Amniotic epithelial cell (primary cell): Measurements from ENCODE around the gene ABLIM2.

Experiments used
- DNase-seq: peaks from one replicate; pipeline ENCODE4 v3.0.0-alpha.2; 2010; ENCODE audit warnings: low read depth

Gene ABLIM2

DNA sequence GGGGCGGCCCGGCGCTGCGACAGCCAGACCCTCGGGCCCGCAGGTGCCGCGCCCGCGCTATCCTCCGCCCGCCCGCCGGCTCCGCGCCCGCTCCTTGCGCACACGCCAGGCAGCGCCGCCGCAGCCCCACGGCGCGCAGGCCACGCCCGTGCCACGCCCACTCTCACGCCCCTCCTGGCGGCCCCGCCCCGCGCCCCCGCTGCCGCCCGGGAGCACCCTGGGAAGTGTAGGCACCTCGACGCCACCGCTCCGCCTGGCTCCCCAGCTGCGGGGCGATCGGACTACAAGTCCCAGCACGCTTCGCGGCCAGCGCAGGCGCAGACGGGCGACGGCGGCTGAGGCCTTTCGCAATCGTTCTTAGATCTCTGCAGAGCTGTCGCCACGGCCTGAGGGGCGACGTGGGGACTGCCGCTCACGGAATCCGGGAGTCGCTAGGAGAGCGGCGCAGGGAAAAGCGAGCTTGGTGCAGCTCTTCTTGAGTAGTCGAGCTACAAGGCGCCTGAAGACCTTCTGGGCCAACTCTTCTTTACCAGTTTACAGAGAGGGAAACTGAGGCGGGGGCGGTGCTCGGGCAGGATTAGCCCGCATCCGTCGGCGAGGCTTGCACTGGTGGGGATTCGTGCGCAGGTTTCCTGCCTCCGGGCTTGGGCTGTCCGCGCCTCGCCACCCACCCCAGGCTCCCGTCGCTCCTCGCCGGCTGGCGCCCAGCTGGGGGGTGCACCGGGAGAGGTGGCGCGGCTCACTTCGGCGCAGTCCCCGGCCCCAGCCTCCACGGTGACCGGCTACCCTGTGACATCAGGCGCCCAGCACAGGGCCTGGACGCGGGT, at the start of gene ABLIM2:
Gene ABLIM2 (minus strand): TSS at position 104 of the 827 bp plus-strand sequence. CDS start 124 bp downstream, outside the sequence.
- peak; percentile 95 for DNase-seq

DNA sequence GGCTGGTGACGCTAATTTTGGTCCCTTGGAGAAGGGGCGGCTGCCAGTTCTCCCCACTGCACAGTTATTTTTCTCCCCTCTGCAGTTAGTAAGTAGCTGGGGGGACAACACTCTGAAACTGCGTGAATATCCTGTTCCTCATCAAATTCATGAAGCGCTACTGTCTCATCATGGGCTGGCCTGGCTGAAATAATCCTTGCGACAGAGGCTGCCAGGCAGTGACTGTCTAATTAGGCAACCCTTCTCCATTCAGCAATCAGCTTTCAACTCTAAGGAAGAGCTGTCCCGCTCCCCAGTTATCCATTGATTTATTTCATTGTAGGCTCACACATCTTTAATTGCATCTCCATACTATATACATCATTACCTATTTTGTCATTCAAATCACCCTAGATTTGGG, 48.7 kb upstream of the ABLIM2 start:
- DNase-seq: peak; percentile 53

DNA sequence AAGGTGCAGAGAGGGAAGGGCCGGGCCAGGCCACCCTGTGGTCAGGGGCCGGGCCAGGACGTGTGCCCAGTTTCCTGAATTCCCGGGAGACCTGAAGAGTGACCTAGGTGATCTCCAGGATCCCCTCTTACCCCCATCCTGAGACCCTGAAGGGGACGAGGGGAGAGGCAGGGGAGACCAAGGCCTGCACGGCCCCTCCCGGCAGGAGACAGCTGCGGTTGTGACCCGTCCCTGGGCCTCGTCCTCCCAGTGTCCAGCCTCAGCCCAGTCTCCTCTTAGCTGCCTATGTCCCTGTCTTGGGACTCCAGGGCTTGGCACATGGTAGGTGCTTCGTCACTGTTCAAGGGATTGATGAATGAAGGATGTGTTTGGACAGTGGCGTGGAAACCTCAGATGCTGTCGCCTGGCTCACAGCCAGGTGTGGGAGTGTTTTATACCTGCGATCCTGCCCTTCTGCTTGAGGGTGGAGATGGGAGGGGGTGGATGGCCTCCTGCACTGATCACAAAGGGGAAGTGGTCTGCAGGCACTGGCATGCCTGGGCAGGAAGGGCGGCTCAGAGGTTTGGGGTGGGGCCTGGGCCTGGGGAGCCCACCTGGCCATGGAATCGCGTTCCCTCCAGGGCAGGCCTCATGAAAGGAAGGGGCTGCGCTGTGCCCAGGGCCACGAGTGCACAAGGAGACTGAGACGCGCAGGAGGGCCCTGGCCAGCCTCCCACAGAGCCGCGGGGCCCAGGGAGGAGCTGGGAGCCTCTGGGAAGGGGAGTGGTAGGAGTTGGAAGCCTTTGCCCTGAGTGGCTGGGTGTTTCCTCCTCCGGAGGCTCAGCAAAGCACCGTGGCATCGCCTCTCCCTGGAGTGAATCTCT, 47.4 kb upstream of the ABLIM2 start:
- DNase-seq: peak; percentile 52

DNA sequence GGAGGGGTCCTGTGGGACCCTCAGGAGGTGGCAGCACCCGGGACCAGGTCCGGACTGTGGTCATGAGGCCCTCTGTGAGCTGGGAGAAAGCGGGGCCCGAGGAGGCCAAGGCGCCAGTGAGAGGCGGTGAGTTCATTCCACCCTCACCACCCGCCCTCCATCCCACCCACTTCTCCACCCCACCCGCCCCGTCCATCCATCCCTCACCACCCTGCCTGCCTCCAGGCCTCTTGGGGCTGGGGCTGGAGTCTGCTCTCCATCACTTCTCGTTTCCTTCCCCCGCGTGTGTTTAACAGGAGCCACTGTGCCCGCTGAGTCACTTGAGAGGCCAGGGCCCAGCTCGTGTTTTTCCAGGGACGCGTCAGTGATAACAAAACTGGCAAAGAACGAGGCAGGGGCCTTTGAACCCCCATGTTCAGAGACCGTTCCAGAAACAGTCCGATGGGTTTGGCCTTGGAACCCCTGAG, 46.7 kb upstream of the ABLIM2 start:
- peak; percentile 89 for DNase-seq

DNA sequence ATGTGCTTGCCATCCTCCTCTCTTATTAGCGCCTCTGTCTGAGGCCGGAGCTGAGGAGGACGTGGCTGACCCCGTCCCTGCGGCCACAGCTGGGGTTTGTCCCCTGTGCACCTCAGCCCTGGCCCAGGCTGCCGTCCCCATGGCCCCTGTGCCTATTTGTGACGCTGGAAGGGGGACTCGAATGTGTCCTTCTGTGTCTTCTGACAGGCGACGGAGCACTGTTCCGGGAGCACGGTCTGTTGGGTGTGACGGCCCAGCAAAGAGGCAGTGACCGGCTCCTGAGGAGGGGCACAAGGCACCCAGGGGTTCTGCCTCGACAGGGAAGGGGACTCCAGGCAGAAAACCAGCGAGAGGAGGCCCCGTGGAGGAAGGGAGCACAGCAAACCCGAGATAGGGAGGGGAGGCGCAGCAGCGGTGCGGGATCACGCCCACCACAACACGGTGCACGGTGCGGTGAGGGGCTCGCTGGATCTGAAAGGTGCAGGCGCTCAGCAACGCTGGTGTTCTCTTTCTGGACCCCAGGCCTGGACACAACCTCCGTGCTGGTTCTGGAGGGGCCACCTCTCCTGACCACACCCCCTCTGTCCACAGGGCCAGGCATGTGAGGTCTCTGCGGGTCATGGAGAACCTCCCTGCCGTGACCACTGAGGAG, 46.1 kb upstream of the ABLIM2 start:
- no peak for DNase-seq

DNA sequence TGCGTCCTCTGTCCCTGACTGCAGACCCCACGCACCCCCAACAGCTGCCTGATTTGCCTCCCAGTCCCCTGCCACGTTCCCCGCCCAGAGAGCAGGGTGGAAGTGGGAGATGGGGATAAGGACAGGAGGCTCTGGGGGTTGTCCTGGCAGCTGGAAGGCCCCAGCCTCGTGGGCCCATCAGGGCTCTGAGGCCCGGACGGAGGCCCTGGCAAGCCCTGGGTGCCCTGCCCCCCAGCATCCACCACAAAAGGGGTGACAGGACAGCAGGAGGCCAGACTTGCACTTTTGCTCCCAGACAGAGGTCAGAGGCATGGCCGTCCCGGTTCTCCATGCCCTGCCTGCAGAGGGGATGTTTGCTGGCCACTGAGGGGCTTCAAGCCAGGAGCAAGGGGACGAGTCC, 45.2 kb upstream of the ABLIM2 start:
- no peak for DNase-seq

DNA sequence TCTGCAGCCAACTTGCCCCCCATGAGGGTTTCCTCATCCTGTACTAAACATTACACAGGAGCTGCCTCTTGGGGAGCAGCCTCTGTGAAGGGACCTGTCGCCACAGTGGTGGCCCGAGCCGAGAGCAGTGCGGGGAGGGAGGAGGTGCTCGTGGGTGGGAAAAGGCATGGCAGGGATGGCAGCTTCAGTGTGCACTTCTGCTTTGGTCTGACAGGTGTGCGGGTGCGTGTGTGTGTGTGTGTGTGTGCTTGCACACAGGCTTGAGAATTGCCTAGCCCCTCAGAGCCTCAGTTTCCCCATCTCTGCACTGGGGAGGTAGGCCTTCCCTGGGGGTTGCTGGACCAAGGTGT, 44.4 kb upstream of the ABLIM2 start:
- DNase-seq: no peak

DNA sequence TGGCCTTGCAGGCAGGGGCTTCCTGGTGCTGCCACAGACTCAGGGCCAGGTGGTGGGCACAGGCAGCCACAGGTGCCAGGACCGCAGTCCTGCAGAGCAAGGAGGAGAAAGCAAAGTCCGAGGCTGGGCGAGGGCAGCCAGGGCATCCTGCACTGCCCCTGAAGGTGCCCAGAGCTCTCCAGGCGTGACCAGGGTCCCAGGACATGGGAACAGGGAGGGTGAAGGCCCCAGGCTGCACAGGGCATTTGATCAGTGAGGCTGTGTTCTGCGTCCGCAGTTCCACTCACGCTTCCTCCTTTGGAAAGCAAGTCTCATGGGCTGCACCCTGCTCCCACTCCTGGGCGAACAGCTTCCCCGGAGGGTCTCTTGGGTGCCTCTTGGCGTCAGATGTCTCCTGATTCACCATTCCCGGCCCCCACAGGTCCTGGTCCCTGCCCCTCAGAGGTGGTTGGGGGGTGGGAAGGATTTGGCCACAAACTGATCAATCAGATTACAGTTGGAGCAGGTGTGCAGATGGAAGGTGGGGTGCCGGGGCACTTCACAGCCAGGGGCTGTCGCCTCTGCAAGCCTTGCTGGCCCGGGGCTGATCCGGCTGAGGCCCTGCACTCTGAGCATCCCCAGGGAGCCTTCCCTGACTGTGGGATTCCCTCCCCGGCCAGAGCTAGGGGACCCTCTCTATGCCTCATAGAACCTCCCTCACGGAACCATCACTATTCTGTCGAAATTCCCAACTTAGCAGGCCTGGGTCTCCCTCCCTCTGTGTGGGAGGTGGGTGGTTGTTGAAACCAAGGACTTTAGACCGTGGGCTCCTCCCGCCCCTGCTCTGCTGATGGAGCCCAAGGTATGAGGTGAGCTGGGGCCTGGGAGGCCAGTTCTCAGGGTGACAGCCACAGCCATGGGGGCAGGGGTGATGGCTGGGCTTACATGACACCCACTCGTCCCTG, 43.8 kb upstream of the ABLIM2 start:
- DNase-seq: peak; percentile 36

DNA sequence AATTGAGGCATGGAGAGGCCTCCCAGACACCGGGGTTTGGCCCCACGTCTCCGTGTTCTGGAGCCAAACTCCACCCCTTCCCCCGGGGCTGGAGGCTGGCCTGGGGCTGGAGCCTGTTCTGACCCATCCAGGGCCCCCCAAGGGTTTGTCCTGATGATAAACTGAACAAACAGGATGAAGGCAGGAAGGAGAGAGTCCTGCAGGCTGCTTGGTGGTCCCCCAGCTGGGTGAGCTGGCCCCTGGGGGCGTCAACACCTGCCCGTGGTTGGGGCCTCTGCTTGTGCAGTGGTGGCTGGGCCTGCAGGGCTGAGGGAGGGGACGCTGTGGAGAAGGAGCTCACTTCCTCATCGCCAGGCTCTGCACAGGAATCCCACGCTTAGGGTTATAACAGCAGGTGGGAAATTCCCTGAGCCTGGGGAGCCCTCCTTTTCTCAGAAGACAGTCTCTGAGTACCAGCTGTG, 42.7 kb upstream of the ABLIM2 start:
- DNase-seq: no peak

DNA sequence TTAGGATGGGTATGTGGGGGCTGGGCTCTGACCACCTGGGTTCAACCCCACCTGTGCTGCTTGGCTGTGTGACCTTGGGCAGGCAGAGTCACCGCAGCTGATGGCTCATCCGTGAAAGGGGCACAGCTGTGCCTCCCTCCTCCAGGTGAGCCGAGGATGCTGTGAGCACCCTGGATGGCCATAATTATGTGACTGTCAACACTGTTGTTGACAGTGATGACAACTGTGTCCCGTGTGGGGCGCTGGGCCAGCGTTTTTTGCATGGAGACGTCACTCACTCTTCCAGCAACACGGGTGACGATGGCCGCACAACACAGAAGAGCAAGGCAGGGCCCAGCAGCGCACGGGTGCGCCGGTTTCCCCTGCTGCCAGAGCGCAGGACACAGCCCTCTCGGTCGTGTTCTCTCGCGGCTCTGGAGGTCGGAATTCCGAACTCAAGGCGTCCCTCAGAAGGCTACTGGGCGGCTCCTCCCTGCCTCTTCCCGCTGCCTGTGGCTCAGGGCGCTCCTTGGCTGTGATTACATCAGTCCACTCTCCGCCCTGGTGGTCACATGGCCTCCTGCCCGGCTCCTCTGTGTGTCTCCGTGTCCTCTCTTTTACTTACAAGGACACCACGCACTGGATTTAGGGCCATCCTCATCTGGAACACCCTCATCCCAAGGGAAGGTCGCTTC, 41.8 kb upstream of the ABLIM2 start:
- DNase-seq: peak; percentile 78

DNA sequence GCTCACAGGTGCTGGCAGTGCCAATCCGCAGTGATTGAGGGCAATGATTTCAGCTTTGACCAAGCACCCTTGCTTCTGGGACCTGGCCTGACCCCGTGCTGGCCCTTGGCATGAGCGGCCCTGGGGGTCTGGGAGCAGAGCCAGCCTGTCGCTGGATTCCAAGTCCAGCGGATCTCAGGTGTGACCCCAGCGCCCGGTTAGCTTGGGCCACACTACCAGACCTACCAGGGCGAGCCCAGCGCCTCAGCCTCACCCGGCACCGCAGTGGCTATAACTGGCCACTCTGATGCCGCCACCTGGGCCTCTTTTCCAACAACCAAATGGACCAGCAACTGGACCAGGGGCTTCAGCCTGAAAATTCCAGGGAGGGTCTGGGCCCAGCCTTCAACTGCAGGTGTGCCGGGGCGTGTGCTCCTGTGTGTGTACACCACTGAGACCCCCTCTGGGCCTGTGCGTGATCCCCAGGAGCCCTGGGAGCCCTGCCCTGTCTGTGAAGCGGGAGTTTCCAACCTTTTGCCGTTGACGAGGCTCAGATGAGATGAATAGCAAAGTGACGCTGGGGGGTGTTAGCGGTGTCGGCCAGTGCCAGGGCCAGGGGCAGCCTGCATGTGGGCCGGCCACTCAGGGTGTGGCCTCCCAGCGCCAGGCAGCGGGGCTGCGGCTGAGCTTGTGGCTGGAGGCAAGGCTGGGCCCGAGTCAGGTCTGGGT, 41.1 kb upstream of the ABLIM2 start:
- DNase-seq: no peak

DNA sequence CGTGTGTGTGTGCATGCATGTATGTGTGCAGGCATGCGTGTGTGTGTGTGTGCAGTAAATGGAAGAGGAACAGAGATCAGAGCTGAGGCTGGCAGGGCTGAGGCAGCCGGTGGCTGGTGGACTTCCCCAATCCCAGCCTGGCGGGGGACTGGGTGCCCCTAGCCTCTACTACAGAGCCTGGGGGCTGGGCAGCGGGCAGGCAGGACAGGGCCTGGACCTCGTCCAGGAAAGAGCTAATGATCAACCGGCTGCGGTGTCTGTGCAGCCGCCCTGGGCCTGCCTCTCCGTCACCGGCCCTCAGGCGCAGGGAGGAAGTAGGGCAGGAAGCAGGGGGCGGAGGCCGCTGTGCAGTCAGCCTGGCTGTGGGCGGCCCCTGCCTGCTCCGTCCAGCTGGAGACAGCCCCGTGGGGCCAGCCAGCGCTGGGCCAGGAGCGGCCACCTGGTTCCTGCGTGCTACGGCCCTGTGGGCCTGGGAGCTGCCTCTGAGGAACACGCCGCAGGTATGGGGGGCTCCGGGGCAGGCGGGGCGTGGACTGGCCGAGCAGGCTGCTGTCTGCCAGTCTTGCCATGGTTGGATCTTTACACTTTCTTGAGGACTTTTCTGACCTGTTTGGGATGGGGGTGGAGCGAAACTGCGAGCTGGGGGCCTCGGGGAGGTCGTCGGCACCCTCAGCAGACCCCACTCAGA, 40.4 kb upstream of the ABLIM2 start, which contains the start of gene SH3TC1:
Gene SH3TC1 (plus strand): TSS at position 385 of the 688 bp plus-strand sequence. CDS start 5,905 bp downstream, outside the sequence.
- peak; percentile 86 for DNase-seq

DNA sequence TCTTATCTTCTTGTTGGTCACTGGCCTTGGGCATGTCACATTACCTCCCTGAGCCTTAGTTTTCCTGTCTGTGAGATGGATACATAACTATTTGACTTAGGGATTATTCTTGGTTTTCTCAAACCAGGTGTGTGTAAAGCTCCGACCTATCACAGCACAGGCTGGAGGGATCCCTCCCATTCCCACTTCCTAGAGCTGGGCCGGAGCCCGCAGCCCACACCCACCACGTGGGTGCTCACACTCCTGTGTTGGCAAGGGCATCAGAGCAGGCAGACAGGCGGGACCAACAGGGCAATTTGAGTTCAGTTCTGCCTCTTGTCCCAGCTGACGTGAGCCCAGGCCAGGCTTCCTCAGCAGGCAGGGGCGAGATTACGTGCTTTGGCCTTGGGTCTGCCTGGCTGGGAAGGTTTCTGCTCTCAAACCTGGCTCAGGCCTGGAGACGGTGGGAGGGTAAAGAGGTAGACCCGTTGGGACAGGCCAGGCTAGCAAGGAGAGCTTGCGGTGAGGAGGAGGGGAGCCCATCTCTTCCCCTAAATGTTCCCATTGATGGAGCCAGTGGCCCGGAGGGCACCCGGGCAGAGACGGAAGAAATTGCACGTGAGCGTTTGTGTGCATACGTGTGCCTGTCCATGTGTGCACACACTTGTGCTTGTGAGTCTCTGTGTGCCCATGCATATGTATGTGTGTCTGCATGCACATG, 39.7 kb upstream of the ABLIM2 start:
- no peak for DNase-seq

DNA sequence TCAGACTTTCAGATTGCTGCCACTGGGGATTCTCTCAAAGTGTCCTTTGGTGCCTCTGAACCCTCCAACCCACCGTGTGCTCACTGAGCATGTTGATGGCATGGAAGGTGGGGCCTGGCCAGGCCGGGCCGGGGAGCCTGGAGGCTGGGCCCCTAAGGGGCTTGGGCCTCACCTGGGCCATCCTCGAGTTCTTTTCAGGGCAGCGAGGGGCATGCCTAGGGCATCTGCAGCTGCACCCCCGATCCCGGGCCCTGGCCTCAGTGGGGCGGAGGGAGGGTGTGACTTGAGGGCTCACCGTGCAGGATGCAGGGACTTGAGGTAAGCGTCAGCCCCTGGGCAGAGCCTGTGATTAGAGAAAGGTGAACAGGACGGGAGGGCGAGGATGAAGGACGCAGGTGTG, 38.9 kb upstream of the ABLIM2 start:
- DNase-seq: no peak

DNA sequence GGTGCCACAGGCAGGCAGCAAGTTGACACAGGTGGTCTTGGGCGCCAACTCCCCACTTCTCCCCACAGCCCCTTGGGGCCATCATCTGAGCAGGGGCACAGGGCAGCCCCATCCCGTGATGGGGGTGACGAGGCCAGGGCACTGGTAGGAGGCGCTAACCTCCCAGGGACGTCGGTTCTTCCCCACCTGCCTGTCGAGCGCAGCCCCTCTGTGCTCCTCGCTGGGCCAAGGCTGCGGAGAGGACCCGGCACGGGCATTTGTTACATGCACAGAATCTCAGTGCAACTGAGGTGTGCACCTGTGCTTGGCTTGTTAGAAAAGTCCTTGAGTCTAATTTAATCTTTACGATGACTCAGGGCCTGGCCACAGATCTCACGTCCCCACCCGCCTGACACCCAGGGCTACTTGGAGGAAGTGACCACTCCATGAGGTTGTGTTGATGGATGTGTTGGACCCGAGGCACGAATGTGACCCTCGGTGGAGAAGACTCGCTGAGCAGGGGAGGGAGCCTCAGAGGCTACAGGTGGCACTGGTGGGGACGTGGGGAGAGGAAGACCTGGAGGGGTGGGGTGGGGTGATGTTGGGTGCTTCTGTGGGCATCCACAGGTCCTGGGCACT, 37.3 kb upstream of the ABLIM2 start:
- DNase-seq: no peak

DNA sequence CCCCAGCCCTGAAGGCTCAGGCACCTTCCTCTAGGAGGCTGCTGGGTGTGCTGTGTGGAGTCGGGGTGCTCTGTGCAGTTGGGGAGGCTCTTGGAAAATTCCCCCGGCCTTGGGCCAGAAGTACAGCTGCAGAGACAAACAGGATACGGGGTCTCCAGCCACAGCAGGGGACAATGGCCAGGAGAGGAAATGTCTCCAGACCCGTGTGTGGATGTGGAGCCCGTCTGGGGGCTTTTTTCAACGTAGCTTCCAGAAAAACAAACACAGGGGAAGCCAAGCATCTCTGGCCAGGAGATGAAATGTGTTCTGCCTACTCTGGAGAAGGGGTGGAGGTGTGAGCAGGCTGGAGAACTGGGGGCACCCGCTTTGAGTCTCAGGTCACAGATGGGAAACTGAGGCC, 36.8 kb upstream of the ABLIM2 start:
- no peak for DNase-seq

DNA sequence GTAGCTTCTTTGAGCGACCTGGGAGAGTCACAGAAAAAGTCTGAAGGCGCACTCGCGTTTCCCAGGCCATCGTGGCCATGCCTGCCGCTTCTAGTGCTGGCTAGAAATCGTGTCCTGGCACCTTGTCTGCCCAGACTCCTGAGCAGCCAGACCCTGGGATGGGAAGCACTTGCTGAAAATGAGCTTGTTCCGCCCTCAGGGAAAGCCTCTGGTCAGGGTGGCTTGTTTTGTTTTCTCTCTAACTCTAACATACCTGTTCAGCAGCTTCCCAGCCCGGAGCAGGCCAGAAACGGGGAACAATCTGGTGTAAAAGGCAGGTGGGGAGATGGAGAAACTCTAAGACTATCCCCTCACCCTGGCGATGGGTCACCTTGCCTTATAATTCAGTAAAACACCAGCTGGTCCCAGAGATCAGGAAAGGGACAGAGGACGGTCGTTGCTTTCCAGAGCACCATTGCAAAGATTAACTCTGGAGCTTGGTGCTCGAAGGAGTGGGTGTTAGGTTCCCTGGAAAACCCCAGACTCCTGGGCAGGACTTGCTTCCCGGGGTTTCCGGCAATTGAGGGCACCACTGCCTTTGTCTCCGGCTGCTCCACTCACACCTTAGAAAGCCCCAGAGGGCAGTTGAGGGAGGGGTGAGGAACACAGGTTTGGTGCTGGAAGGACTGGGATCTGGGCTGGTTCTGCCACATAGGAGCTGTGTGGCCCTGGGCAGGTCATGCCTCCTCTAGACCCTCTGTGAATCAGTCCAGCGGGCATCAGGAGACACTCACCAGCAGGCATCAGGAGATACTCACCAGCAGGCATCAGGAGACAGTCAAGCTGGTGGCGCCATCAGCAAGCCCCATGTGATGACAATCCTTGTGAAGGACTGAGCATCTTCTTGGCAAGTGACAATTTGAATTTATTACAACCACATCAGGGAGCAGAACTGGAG, 36.0 kb upstream of the ABLIM2 start:
- no peak for DNase-seq
